ENCODE data around the gene NRSN1.

GRCh38 chr6:24122139-24122538 is 3.9 kb upstream of the NRSN1 start:
- TF ChIP-seq, protein P1, sequence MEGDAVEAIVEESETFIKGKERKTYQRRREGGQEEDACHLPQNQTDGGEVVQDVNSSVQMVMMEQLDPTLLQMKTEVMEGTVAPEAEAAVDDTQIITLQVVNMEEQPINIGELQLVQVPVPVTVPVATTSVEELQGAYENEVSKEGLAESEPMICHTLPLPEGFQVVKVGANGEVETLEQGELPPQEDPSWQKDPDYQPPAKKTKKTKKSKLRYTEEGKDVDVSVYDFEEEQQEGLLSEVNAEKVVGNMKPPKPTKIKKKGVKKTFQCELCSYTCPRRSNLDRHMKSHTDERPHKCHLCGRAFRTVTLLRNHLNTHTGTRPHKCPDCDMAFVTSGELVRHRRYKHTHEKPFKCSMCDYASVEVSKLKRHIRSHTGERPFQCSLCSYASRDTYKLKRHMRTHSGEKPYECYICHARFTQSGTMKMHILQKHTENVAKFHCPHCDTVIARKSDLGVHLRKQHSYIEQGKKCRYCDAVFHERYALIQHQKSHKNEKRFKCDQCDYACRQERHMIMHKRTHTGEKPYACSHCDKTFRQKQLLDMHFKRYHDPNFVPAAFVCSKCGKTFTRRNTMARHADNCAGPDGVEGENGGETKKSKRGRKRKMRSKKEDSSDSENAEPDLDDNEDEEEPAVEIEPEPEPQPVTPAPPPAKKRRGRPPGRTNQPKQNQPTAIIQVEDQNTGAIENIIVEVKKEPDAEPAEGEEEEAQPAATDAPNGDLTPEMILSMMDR (IDR thresholded peaks at IDR 0.05; ENCODE audit: low read depth, low read length, missing input control), result no peak
- TF ChIP-seq ATF3 (IDR thresholded peaks at IDR 0.05) (no peak), JUND (IDR thresholded peaks at IDR 0.05) (no peak), TAF1 (conservative IDR thresholded peaks at IDR 0.05) (no peak), GABPA (IDR thresholded peaks at IDR 0.05 in 1 of 2, conservative IDR thresholded peaks at IDR 0.05 in 1 of 2) (no peak), YY1 (IDR thresholded peaks at IDR 0.05) (no peak), EGR1 (IDR thresholded peaks at IDR 0.05; ENCODE audit: low read depth in 2 of 2) (no peak), RAD21 (IDR thresholded peaks at IDR 0.05) (no peak), FOXA2 (IDR thresholded peaks at IDR 0.05) (no peak)
- TF ChIP-seq, protein P2, sequence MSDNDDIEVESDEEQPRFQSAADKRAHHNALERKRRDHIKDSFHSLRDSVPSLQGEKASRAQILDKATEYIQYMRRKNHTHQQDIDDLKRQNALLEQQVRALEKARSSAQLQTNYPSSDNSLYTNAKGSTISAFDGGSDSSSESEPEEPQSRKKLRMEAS (IDR thresholded peaks at IDR 0.05), result no peak
- TF ChIP-seq, protein P3, sequence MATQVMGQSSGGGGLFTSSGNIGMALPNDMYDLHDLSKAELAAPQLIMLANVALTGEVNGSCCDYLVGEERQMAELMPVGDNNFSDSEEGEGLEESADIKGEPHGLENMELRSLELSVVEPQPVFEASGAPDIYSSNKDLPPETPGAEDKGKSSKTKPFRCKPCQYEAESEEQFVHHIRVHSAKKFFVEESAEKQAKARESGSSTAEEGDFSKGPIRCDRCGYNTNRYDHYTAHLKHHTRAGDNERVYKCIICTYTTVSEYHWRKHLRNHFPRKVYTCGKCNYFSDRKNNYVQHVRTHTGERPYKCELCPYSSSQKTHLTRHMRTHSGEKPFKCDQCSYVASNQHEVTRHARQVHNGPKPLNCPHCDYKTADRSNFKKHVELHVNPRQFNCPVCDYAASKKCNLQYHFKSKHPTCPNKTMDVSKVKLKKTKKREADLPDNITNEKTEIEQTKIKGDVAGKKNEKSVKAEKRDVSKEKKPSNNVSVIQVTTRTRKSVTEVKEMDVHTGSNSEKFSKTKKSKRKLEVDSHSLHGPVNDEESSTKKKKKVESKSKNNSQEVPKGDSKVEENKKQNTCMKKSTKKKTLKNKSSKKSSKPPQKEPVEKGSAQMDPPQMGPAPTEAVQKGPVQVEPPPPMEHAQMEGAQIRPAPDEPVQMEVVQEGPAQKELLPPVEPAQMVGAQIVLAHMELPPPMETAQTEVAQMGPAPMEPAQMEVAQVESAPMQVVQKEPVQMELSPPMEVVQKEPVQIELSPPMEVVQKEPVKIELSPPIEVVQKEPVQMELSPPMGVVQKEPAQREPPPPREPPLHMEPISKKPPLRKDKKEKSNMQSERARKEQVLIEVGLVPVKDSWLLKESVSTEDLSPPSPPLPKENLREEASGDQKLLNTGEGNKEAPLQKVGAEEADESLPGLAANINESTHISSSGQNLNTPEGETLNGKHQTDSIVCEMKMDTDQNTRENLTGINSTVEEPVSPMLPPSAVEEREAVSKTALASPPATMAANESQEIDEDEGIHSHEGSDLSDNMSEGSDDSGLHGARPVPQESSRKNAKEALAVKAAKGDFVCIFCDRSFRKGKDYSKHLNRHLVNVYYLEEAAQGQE (IDR thresholded peaks at IDR 0.05), result no peak
- TF ChIP-seq, protein P4, sequence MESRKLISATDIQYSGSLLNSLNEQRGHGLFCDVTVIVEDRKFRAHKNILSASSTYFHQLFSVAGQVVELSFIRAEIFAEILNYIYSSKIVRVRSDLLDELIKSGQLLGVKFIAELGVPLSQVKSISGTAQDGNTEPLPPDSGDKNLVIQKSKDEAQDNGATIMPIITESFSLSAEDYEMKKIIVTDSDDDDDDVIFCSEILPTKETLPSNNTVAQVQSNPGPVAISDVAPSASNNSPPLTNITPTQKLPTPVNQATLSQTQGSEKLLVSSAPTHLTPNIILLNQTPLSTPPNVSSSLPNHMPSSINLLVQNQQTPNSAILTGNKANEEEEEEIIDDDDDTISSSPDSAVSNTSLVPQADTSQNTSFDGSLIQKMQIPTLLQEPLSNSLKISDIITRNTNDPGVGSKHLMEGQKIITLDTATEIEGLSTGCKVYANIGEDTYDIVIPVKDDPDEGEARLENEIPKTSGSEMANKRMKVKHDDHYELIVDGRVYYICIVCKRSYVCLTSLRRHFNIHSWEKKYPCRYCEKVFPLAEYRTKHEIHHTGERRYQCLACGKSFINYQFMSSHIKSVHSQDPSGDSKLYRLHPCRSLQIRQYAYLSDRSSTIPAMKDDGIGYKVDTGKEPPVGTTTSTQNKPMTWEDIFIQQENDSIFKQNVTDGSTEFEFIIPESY (IDR thresholded peaks at IDR 0.05), result no peak

All from liver (tissue), 3 donors.